ENCODE results near the gene ARF1. TPM values are rescaled to one million over a fixed set of nuclear protein-coding genes. Genes with fewer than 3 reads are reported as not detected.
A peak's percentile ranks its signal among the peaks of the same experiment; 100 is the strongest.

The ARF1 gene
- total RNA-seq, 1 donor from 2014 or later, result 259 TPM

GRCh38 chr1:228120351-228120750, 37.8 kb downstream of the ARF1 start:
- H3K36me3 Mint-ChIP-seq (ENCODE audit: insufficient read depth), result peaks cover 4% of the 10 kb centered on the region
- H3K27me3 Mint-ChIP-seq, result no peaks in the 10 kb centered on the region
- no peak for DNase-seq (ENCODE audit: low spot score, unreplicated experiment)
- H3K4me3 Mint-ChIP-seq (ENCODE audit: low read depth), result no peak overlapping the region
- H3K27ac Mint-ChIP-seq, result no peak overlapping the region
- no peak for TF ChIP-seq CTCF (IDR thresholded peaks at IDR 0.05; ENCODE audit: unreplicated experiment)
- peaks cover 15% of the 10 kb centered on the region for H3K9me3 Mint-ChIP-seq (ENCODE audit: low read depth)
- peaks cover 10% of the 10 kb centered on the region for H3K4me1 Mint-ChIP-seq (ENCODE audit: low read depth)

GRCh38 chr1:228120857-228121489, 38.5 kb downstream of the ARF1 start:
- H3K27me3 Mint-ChIP-seq, result no peaks in the 10 kb centered on the region
- H3K27ac Mint-ChIP-seq, result no peak overlapping the region
- TF ChIP-seq CTCF (IDR thresholded peaks at IDR 0.05; ENCODE audit: unreplicated experiment), result no peak
- peaks cover 15% of the 10 kb centered on the region for H3K9me3 Mint-ChIP-seq (ENCODE audit: low read depth)
- H3K4me1 Mint-ChIP-seq (ENCODE audit: low read depth), result peaks cover 10% of the 10 kb centered on the region
- peaks cover 4% of the 10 kb centered on the region for H3K36me3 Mint-ChIP-seq (ENCODE audit: insufficient read depth)
- DNase-seq (ENCODE audit: low spot score, unreplicated experiment), result no peak
- no peak overlapping the region for H3K4me3 Mint-ChIP-seq (ENCODE audit: low read depth)

- Mint-ChIP-seq H3K36me3 (ENCODE audit: insufficient read depth) (peaks cover 2% of the 10 kb centered on the region), H3K4me3 (ENCODE audit: low read depth) (no peak overlapping the region), H3K4me1 (ENCODE audit: low read depth) (peaks cover 10% of the 10 kb centered on the region), H3K27ac (no peak overlapping the region), H3K27me3 (peaks cover 3% of the 10 kb centered on the region), H3K9me3 (ENCODE audit: low read depth) (peaks cover 13% of the 10 kb centered on the region)
- no peak for TF ChIP-seq CTCF (IDR thresholded peaks at IDR 0.05; ENCODE audit: unreplicated experiment)
- no peak for DNase-seq (ENCODE audit: low spot score, unreplicated experiment)
Observed at GRCh38 chr1:228122921-228123441, 40.5 kb downstream of the ARF1 start.

DNA sequence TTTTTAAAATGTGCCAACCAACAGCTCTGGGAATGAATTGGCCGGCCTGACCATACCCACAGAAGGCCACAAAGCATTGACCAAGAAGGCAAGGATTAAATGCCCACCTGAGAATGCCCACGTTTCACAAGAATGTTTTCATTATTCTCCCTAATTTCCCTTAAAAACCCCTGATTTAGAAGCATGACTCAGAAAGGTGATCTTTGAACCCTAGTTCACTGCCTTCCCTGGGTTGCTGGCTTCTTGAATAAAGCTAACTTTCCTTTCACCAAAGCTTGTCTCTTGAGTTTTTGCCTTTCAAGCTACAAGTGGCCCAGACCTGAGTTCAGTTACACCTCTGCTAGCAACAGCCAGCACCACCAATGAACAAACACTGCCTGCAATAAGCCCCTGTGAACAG, 41.0 kb downstream of the ARF1 start:
- DNase-seq (ENCODE audit: low spot score, unreplicated experiment), result no peak
- Mint-ChIP-seq H3K4me1 (ENCODE audit: low read depth) (peaks cover 10% of the 10 kb centered on the region), H3K36me3 (ENCODE audit: insufficient read depth) (no peaks in the 10 kb centered on the region), H3K4me3 (ENCODE audit: low read depth) (no peak overlapping the region), H3K27me3 (peaks cover 3% of the 10 kb centered on the region), H3K9me3 (ENCODE audit: low read depth) (peaks cover 11% of the 10 kb centered on the region), H3K27ac (peak overlapping the region; percentile 74)
- TF ChIP-seq CTCF (IDR thresholded peaks at IDR 0.05; ENCODE audit: unreplicated experiment), result no peak

DNA sequence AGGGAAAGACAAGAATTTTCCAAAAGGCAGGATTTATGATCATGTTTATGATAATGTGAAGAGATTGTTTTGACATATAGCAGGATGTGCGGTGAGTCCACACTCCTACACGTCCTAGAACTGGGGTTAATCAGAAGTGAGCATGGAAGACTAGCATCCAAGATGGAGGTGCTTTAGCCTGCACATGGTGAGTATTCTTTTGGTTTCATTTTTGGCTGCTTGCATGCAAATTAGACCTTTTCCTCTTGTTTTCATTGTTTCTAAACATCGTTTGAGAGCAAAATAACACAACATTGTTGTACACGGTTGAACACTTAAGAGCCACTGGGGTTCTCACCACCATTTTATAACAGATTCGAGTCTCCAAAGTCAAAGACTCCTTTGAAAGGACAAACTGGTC, 42.7 kb downstream of the ARF1 start:
- H3K4me1 Mint-ChIP-seq (ENCODE audit: low read depth), result peaks cover 10% of the 10 kb centered on the region
- no peaks in the 10 kb centered on the region for H3K9me3 Mint-ChIP-seq (ENCODE audit: low read depth)
- no peak overlapping the region for H3K4me3 Mint-ChIP-seq (ENCODE audit: low read depth)
- H3K27me3 Mint-ChIP-seq, result peaks cover 3% of the 10 kb centered on the region
- no peak for DNase-seq (ENCODE audit: low spot score, unreplicated experiment)
- TF ChIP-seq CTCF (IDR thresholded peaks at IDR 0.05; ENCODE audit: unreplicated experiment), result no peak
- no peaks in the 10 kb centered on the region for H3K36me3 Mint-ChIP-seq (ENCODE audit: insufficient read depth)
- no peak overlapping the region for H3K27ac Mint-ChIP-seq

Measured in progenitor cell of endocrine pancreas (in vitro differentiated cells).